Esophagus (tissue), 2 donors: ENCODE data around the gene HSPA9. TPM values are rescaled to one million over a fixed set of nuclear protein-coding genes. Genes with fewer than 3 reads are reported as not detected.

Experiments
- H3K27ac ChIP-seq, 2 donors: one replicate each; pipeline ENCODE4 v1.5.1; 2013; ENCODE audit warnings: low read depth in 2 of 2, mild to moderate bottlenecking in 2 of 2, inconsistent platforms in 1 of 2, low read length in 1 of 2, moderate library complexity in 1 of 2
- H3K27me3 ChIP-seq, 2 donors: one replicate each; pipeline ENCODE4 v1.6.1; 2013; ENCODE audit warnings: low read length in 2 of 2, control low read depth in 1 of 2, mild to moderate bottlenecking in 1 of 2; ENCODE audit not compliant: insufficient read depth in 2 of 2, control insufficient read depth in 1 of 2
- H3K36me3 ChIP-seq, 2 donors: one replicate each; pipeline ENCODE4 v1.6.1; 2013; ENCODE audit warnings: low read length in 1 of 2; ENCODE audit not compliant: control insufficient read depth in 2 of 2, insufficient read depth in 2 of 2
- H3K4me1 ChIP-seq, 2 donors: one replicate each; pipeline ENCODE4 v1.6.1; 2013; ENCODE audit warnings: low read length in 1 of 2; ENCODE audit not compliant: control insufficient read depth in 2 of 2, insufficient read depth in 2 of 2
- H3K4me3 ChIP-seq, 2 donors: one replicate each; pipeline ENCODE4 v1.5.1; 2013; ENCODE audit warnings: low read length in 2 of 2, mild to moderate bottlenecking in 2 of 2, low read depth in 1 of 2, moderate library complexity in 1 of 2
- H3K9me3 ChIP-seq, 2 donors: one replicate each; pipeline ENCODE4 v1.6.1; 2013; ENCODE audit warnings: mild to moderate bottlenecking in 2 of 2, low read depth in 1 of 2, low read length in 1 of 2, moderate library complexity in 1 of 2; ENCODE audit not compliant: control insufficient read depth in 2 of 2, insufficient read depth in 1 of 2
- WGBS, 2 donors: extraction: QIAGEN DNeasy Blood & Tissue Kit; methylation state at CpG; one replicate each; pipeline ENCODE4 v1.1.7; 2013; 5-methylcytosine and 5-hydroxymethylcytosine counted together
- polyA plus RNA-seq, 2 donors: library from polyadenylated mRNA; stranded (reverse); fragments of 200-250 nt; gene quantifications; one replicate each; pipeline ENCODE4 v1.2.3, GENCODE V29; 2013
- donor health status: healthy with polysubstance abuse.
- donor health status: Bipolar disorder and iron deficiency.

Gene HSPA9
- polyA plus RNA-seq, 2 donors = 78.5 to 111 TPM

DNA sequence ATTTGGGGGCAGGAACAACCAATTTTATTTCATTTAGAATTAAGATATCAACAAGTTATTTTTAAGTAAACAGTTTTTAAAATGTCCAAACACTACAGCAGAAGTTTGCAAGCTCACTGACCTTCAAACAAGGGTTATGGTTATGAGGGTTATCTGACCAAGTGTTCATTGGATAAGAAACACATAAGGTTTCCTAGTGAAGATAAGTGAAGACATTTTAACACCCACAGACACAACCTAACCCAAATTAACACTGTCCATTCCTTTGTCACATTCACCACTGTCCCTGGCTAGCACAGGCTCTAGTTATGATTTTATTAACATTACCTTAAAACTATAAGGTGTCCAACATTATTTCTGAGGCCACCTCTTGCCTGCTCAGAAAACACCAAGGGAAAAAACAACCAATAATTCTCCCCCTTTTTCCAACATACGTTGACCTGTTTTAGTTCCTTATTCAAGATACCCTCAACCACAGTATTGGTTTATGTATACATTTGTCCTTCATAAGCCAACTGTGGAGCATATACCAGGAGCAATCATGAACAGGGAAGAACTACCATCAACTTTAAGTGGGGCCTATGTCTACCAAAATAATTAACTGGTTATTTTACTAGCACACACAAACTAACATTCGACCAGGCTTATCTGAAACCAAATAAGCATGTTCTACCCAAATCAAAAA, 36.1 kb downstream of the HSPA9 start:
- Histone ChIP-seq H3K27ac (no peak overlapping the region), H3K27me3 (no peaks in the 10 kb centered on the region), H3K4me3 (no peak overlapping the region), H3K36me3 (no peaks in the 10 kb centered on the region), H3K9me3 (no peaks in the 10 kb centered on the region), H3K4me1 (no peaks in the 10 kb centered on the region)
- 56 to 58% methylated on average over 2 of the region's 2 CpGs for WGBS, 2 donors

DNA sequence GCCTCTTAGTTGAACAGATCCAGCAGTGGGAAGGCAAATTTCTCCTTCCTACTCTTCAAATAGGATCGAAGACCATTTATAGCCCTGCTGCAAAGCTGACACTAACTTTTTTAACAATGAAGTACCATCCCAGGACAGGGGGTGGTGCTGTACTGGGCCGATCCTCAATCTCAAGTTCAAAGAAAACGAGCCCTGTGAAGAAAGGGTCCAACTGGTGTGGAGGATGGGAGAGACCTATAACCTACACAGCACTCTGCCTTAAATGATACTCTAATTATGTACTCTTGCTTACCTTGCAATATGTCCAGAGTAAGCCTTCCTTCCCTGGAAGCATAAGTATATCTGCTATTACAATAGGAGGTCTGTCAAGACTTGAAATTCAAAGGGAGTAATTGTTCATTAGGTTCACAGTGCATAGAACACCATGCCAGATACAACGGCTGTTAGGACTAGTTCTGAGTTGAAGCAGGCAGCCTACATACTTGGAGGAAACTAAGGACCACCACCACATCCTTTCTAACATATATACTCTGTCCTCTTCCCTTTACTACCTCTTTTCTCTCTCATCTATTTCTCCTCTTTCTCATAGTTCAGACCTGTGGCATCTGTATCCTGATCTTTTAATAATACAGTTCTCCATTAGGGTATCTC, 38.4 kb downstream of the HSPA9 start:
- no peaks in the 10 kb centered on the region for H3K4me1 ChIP-seq
- no peak overlapping the region for H3K4me3 ChIP-seq
- peaks cover 0 to 2% of the 10 kb centered on the region in 2 donors for H3K36me3 ChIP-seq
- no peaks in the 10 kb centered on the region for H3K27me3 ChIP-seq
- no peaks in the 10 kb centered on the region for H3K9me3 ChIP-seq
- no peak overlapping the region for H3K27ac ChIP-seq
- 57 to 60% methylated on average over 4 of the region's 4 CpGs for WGBS, 2 donors

GRCh38 chr5:138536215-138536614, 39.0 kb downstream of the HSPA9 start:
- Histone ChIP-seq H3K27me3 (no peaks in the 10 kb centered on the region), H3K9me3 (no peaks in the 10 kb centered on the region), H3K4me3 (no peak overlapping the region), H3K36me3 (peaks cover 0 to 2% of the 10 kb centered on the region in 2 donors), H3K27ac (peak overlapping the region in 1 of 2 donors; percentile 9), H3K4me1 (no peaks in the 10 kb centered on the region)
- WGBS, 2 donors = 73 to 81% methylated on average over 2 of the region's 2 CpGs

GRCh38 chr5:138533973-138534941, 40.9 kb downstream of the HSPA9 start:
- no peak overlapping the region for H3K4me3 ChIP-seq
- no peaks in the 10 kb centered on the region for H3K27me3 ChIP-seq
- H3K4me1 ChIP-seq = peaks cover 0 to 3% of the 10 kb centered on the region in 2 donors
- peaks cover 0 to 2% of the 10 kb centered on the region in 2 donors for H3K36me3 ChIP-seq
- no peaks in the 10 kb centered on the region for H3K9me3 ChIP-seq
- no peak overlapping the region for H3K27ac ChIP-seq
- WGBS, 2 donors = 69 to 79% methylated on average over 5 of the region's 5 CpGs

DNA sequence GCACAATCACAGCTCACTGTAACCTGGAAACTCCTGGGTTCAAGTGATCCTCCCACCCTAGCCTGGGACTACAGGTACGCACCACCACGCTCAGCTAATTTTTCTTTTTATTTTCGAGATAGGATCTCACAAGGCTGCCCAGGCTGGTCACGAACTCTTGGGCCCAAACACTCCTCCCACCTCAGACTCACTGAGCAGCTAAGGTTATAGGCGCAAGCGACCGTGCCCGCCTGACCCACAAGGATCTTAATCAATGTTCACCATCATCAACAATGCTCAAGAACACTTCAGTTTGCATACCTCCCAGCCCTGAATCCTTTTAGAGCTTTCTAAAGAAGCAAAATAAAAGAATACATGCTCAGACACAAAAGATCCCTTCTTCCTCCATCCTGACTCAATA, 45.4 kb downstream of the HSPA9 start:
- Histone ChIP-seq H3K4me3 (no peak overlapping the region), H3K4me1 (peaks cover 0 to 5% of the 10 kb centered on the region in 2 donors), H3K27me3 (no peaks in the 10 kb centered on the region), H3K36me3 (peaks cover 0 to 2% of the 10 kb centered on the region in 2 donors), H3K9me3 (no peaks in the 10 kb centered on the region), H3K27ac (no peak overlapping the region)
- 94 to 95% methylated on average over 8 of the region's 8 CpGs for WGBS, 2 donors

GRCh38 chr5:138528744-138529469, 46.3 kb downstream of the HSPA9 start:
- H3K4me1 ChIP-seq = peaks cover 0 to 5% of the 10 kb centered on the region in 2 donors
- H3K4me3 ChIP-seq = no peak overlapping the region
- no peaks in the 10 kb centered on the region for H3K27me3 ChIP-seq
- peaks cover 0 to 2% of the 10 kb centered on the region in 2 donors for H3K36me3 ChIP-seq
- peak overlapping the region in 1 of 2 donors; percentile 26 for H3K27ac ChIP-seq
- WGBS, 2 donors = 57 to 60% methylated on average over 7 of the region's 7 CpGs
- no peaks in the 10 kb centered on the region for H3K9me3 ChIP-seq

GRCh38 chr5:138528208-138528607, 47.0 kb downstream of the HSPA9 start:
- Histone ChIP-seq H3K9me3 (no peaks in the 10 kb centered on the region), H3K4me1 (peaks cover 0 to 5% of the 10 kb centered on the region in 2 donors), H3K27ac (no peak overlapping the region), H3K36me3 (peaks cover 0 to 2% of the 10 kb centered on the region in 2 donors), H3K27me3 (no peaks in the 10 kb centered on the region), H3K4me3 (no peak overlapping the region)
- 55 to 74% methylated on average over 1 of the region's 1 CpG for WGBS, 2 donors

- peaks cover 0 to 5% of the 10 kb centered on the region in 2 donors for H3K4me1 ChIP-seq
- H3K27me3 ChIP-seq = no peaks in the 10 kb centered on the region
- WGBS, 2 donors = 49 to 55% methylated on average over 1 of the region's 1 CpG
- H3K4me3 ChIP-seq = no peak overlapping the region
- H3K9me3 ChIP-seq = no peaks in the 10 kb centered on the region
- no peaks in the 10 kb centered on the region for H3K36me3 ChIP-seq
- H3K27ac ChIP-seq = no peak overlapping the region
These were observed 48.0 kb downstream of the HSPA9 start for GRCh38 chr5:138527170-138527569.

DNA sequence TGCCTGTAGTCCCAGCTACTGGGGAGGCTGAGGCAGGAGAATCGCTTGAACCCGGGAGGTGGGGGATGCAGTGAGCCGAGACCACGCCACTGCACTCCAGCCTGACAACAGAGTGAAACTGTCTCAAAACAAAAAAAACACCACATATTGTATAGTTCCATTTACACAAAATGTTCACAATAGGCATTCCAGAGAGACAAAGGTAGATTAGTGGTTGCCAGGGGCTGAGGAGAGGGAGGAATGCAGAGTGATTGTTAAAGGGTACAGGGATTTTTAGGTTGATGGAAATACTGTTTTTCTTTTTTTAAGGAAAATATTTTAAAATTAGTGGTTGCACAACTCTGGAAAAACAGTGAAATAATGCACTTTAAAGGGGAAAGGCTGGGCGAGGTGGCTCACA, 51.8 kb downstream of the HSPA9 start:
- Histone ChIP-seq H3K27ac (no peak overlapping the region), H3K27me3 (no peaks in the 10 kb centered on the region), H3K9me3 (no peaks in the 10 kb centered on the region), H3K36me3 (peaks cover 0 to under 1% of the 10 kb centered on the region in 2 donors), H3K4me3 (no peak overlapping the region), H3K4me1 (peaks cover 0 to 3% of the 10 kb centered on the region in 2 donors)
- WGBS, 2 donors = 89 to 98% methylated on average over 5 of the region's 5 CpGs
